ENCODE data around the gene LIPG. TPM values are rescaled to one million over a fixed set of nuclear protein-coding genes. Genes with fewer than 3 reads are reported as not detected.

The LIPG gene
- total and polyA plus RNA-seq, 10 donors: 0.11 to 2.7 (median 0.35) TPM; not detected in 3

- no peaks in the 10 kb centered on the region for H3K4me1 ChIP-seq
- no peak overlapping the region for H3K4me3 ChIP-seq
- H3K27ac ChIP-seq: no peak overlapping the region
- WGBS, 5 donors: 87 to 93% (median 90%) methylated on average over 5 of the region's 5 CpGs
- TF ChIP-seq, protein P1, sequence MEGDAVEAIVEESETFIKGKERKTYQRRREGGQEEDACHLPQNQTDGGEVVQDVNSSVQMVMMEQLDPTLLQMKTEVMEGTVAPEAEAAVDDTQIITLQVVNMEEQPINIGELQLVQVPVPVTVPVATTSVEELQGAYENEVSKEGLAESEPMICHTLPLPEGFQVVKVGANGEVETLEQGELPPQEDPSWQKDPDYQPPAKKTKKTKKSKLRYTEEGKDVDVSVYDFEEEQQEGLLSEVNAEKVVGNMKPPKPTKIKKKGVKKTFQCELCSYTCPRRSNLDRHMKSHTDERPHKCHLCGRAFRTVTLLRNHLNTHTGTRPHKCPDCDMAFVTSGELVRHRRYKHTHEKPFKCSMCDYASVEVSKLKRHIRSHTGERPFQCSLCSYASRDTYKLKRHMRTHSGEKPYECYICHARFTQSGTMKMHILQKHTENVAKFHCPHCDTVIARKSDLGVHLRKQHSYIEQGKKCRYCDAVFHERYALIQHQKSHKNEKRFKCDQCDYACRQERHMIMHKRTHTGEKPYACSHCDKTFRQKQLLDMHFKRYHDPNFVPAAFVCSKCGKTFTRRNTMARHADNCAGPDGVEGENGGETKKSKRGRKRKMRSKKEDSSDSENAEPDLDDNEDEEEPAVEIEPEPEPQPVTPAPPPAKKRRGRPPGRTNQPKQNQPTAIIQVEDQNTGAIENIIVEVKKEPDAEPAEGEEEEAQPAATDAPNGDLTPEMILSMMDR (IDR thresholded peaks at IDR 0.05 in 8 of 11, conservative IDR thresholded peaks at IDR 0.05 in 3 of 11): no peak
- TF ChIP-seq POLR2AphosphoS5 (IDR thresholded peaks at IDR 0.05): no peak
- no peak for TF ChIP-seq POLR2A (IDR thresholded peaks at IDR 0.05)
- no peak for DNase-seq
- intact Hi-C loops (cut with DNase I; ENCODE audit: low total_unique reads): no loop called here
- no peaks in the 10 kb centered on the region for H3K9me3 ChIP-seq
- peaks cover 0 to 23% (median 0%) of the 10 kb centered on the region in 7 donors for H3K27me3 ChIP-seq (replicated peaks in 1 of 7)
- H3K36me3 ChIP-seq: no peaks in the 10 kb centered on the region
Observed at GRCh38 chr18:49544362-49544761, 17.5 kb upstream of the LIPG start.

DNA sequence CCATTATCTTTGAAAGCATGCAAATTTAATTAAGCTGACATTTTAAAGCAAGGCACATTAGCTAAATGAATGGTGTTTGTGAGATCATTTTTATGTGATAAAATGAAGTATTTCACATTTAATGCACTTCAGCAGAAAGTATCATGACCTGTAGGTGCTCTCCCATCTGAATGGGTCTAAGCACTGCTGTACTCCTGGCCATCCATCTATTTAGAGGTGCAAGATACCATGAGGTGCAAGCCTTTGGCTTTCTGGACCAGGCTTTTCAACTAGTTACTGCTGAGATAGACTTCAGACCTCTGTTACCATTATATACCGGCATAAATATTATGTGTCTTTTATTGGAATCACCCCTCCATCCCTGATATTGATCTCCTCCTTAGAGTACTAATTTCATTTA, 15.6 kb upstream of the LIPG start:
- Histone ChIP-seq H3K4me3 (no peak overlapping the region), H3K4me1 (no peaks in the 10 kb centered on the region), H3K27me3 (replicated peaks in 1 of 7) (peaks cover 0 to 40% (median 0%) of the 10 kb centered on the region in 7 donors), H3K27ac (no peak overlapping the region), H3K36me3 (no peaks in the 10 kb centered on the region), H3K9me3 (no peaks in the 10 kb centered on the region)
- TF ChIP-seq, protein P1 (IDR thresholded peaks at IDR 0.05 in 8 of 11, conservative IDR thresholded peaks at IDR 0.05 in 3 of 11): no peak
- no peak for DNase-seq
- intact Hi-C loops (cut with DNase I; ENCODE audit: low total_unique reads): no loop called here
- 94 to 97% (median 97%) methylated on average over 1 of the region's 1 CpG for WGBS, 5 donors

GRCh38 chr18:49546719-49547273, 15.1 kb upstream of the LIPG start:
- DNase-seq: no peak
- intact Hi-C loops (cut with DNase I; ENCODE audit: low total_unique reads): no loop called here
- H3K9me3 ChIP-seq: no peaks in the 10 kb centered on the region

GRCh38 chr18:49547701-49548100, 14.2 kb upstream of the LIPG start:
- no peak for DNase-seq
- WGBS, 5 donors: 9 to 43% (median 35%) methylated on average over 1 of the region's 1 CpG

More at GRCh38 chr18:49546719-49547273, 15.1 kb upstream of the LIPG start:
- 79 to 93% (median 82%) methylated on average over 5 of the region's 5 CpGs for WGBS, 5 donors
- no peak overlapping the region for H3K27ac ChIP-seq
- no peak for TF ChIP-seq POLR2A (IDR thresholded peaks at IDR 0.05)
- H3K4me1 ChIP-seq: no peaks in the 10 kb centered on the region
- H3K27me3 ChIP-seq (replicated peaks in 1 of 7): peaks cover 0 to 43% (median 0%) of the 10 kb centered on the region in 7 donors
- no peak overlapping the region for H3K4me3 ChIP-seq
- H3K36me3 ChIP-seq: no peaks in the 10 kb centered on the region

More at GRCh38 chr18:49547701-49548100, 14.2 kb upstream of the LIPG start:
- no peak for TF ChIP-seq POLR2AphosphoS5 (IDR thresholded peaks at IDR 0.05)
- no peak for TF ChIP-seq POLR2A (IDR thresholded peaks at IDR 0.05)
- TF ChIP-seq, protein P1 (IDR thresholded peaks at IDR 0.05 in 8 of 11, conservative IDR thresholded peaks at IDR 0.05 in 3 of 11): no peak
- H3K27me3 ChIP-seq (replicated peaks in 1 of 7): peaks cover 0 to 52% (median 5%) of the 10 kb centered on the region in 7 donors
- H3K4me3 ChIP-seq: no peak overlapping the region
- H3K9me3 ChIP-seq: no peaks in the 10 kb centered on the region
- H3K27ac ChIP-seq: no peak overlapping the region
- no peaks in the 10 kb centered on the region for H3K4me1 ChIP-seq
- no peaks in the 10 kb centered on the region for H3K36me3 ChIP-seq
- intact Hi-C loops (cut with DNase I; ENCODE audit: low total_unique reads): no loop called here
